Calu3 (cell line): ENCODE measurements around the gene MUSK. TPM values are rescaled to one million over a fixed set of nuclear protein-coding genes. Genes with fewer than 3 reads are reported as not detected.

Source experiments
- BruUV-seq: library from RNA; stranded (reverse); fragments of 400-500 nt; replicated peaks from 2 replicates; lab custom pipeline; 2021; lab: Mats Ljungman, UMichigan
- CTCF ChIA-PET: fragments of 300-600 bp; sonication (Branson Sonifier 250); formaldehyde crosslinking; loops from one replicate; lab custom pipeline; 2022; ENCODE audit warnings: antibody characterized with exemption; lab: Charles Lee
- DNase-seq: peaks from one replicate; pipeline ENCODE4 v3.0.0; 2022
- H3K27ac Mint-ChIP-seq: one replicate; pipeline ENCODE4 v1.8.0; 2022; ENCODE audit warnings: mixed read lengths; ENCODE audit not compliant: unreplicated experiment
- H3K27me3 Mint-ChIP-seq: one replicate; pipeline ENCODE4 v1.8.0; 2022; ENCODE audit warnings: mixed read lengths; ENCODE audit not compliant: unreplicated experiment
- H3K36me3 Mint-ChIP-seq: one replicate; pipeline ENCODE4 v1.8.0; 2022; ENCODE audit warnings: mild to moderate bottlenecking, moderate library complexity, mixed read lengths; ENCODE audit not compliant: insufficient read depth, unreplicated experiment
- H3K4me1 Mint-ChIP-seq: one replicate; pipeline ENCODE4 v1.8.0; 2022; ENCODE audit warnings: mild to moderate bottlenecking, low read depth, mixed read lengths; ENCODE audit not compliant: unreplicated experiment
- H3K4me3 Mint-ChIP-seq: one replicate; pipeline ENCODE4 v1.8.0; 2022; ENCODE audit warnings: mild to moderate bottlenecking, low read depth, moderate library complexity, mixed read lengths; ENCODE audit not compliant: unreplicated experiment
- H3K9me3 Mint-ChIP-seq: one replicate; pipeline ENCODE4 v1.8.0; 2022; ENCODE audit warnings: low read depth, mixed read lengths; ENCODE audit not compliant: unreplicated experiment
- CTCF ChIP-seq: fragments of 200-600 bp; IDR thresholded peaks from one replicate; pipeline ENCODE4 v1.8.0; 2022; ENCODE audit warnings: antibody characterized with exemption; ENCODE audit not compliant: unreplicated experiment
- intact Hi-C: fragments of 100-400 bp; cut with micrococcal nuclease; formaldehyde crosslinking; loops from one replicate; pipeline ENCODE4 v1.10.0; 2022; ENCODE audit not compliant: unreplicated experiment
- total RNA-seq: library from RNA; stranded (reverse); gene quantifications from 2 replicates; pipeline ENCODE4 v1.2.3, GENCODE V29; 2022

MUSK gene
- total RNA-seq, 1 experiment from 2014 or later: not detected

GRCh38 chr9:110828264-110828663 lies 159.7 kb downstream of the MUSK start:
- no TSS peak for BruUV-seq

GRCh38 chr9:110830495-110830894 lies 161.9 kb downstream of the MUSK start:
- CTCF ChIA-PET: no interaction called here

More at GRCh38 chr9:110828264-110828663, 159.7 kb downstream of the MUSK start:
- H3K36me3 Mint-ChIP-seq: no peaks in the 10 kb centered on the region
- no peak overlapping the region for H3K27ac Mint-ChIP-seq
- CTCF ChIA-PET: no interaction called here
- intact Hi-C loops: no loop called here
- DNase-seq: no peak
- peaks cover 4% of the 10 kb centered on the region for H3K4me1 Mint-ChIP-seq
- no peak overlapping the region for H3K4me3 Mint-ChIP-seq
- no peak for TF ChIP-seq CTCF
- H3K9me3 Mint-ChIP-seq: no peaks in the 10 kb centered on the region
- H3K27me3 Mint-ChIP-seq: no peaks in the 10 kb centered on the region

GRCh38 chr9:110832926-110833325 lies 164.3 kb downstream of the MUSK start:
- CTCF ChIA-PET: interaction anchor here (0.7 kb wide), 1 partner anchor 766 kb away, joined by 12 read pairs; the partner anchor contains the start of gene PTGR1
- H3K4me1 Mint-ChIP-seq: peaks cover 26% of the 10 kb centered on the region
- no TSS peak for BruUV-seq
- no peaks in the 10 kb centered on the region for H3K27me3 Mint-ChIP-seq
- H3K4me3 Mint-ChIP-seq: no peak overlapping the region
- no peaks in the 10 kb centered on the region for H3K36me3 Mint-ChIP-seq
- no peak for DNase-seq
- H3K9me3 Mint-ChIP-seq: peaks cover 6% of the 10 kb centered on the region
- no peak overlapping the region for H3K27ac Mint-ChIP-seq
- intact Hi-C loops: no loop called here
- TF ChIP-seq CTCF: no peak

More at GRCh38 chr9:110830495-110830894, 161.9 kb downstream of the MUSK start:
- Mint-ChIP-seq H3K4me3 (no peak overlapping the region), H3K27ac (no peak overlapping the region), H3K36me3 (no peaks in the 10 kb centered on the region), H3K27me3 (no peaks in the 10 kb centered on the region), H3K4me1 (peaks cover 5% of the 10 kb centered on the region), H3K9me3 (no peaks in the 10 kb centered on the region)
- intact Hi-C loops: no loop called here
- TF ChIP-seq CTCF: no peak
- BruUV-seq: no TSS peak
- DNase-seq: no peak

- H3K36me3 Mint-ChIP-seq: no peaks in the 10 kb centered on the region
- intact Hi-C loops: no loop called here
- no peak for TF ChIP-seq CTCF
- CTCF ChIA-PET: no interaction called here
- H3K27ac Mint-ChIP-seq: no peak overlapping the region
- DNase-seq: no peak
- no peak overlapping the region for H3K4me3 Mint-ChIP-seq
- peaks cover 29% of the 10 kb centered on the region for H3K4me1 Mint-ChIP-seq
- peaks cover 6% of the 10 kb centered on the region for H3K9me3 Mint-ChIP-seq
- H3K27me3 Mint-ChIP-seq: no peaks in the 10 kb centered on the region
- BruUV-seq: no TSS peak
Measured at GRCh38 chr9:110835404-110835803, 166.8 kb downstream of the MUSK start.
